NCI-H510A treated with DMSO at 0.1 percent for 48 hours (cell line): ENCODE data around the gene DPH5.
"Not testable (repeated sequence)": the region's sequence is repeated elsewhere in the genome, so short reads cannot be mapped to it uniquely, and the experiment has no call there.

Experiments
- DNase-seq: peaks from one replicate; lab custom pipeline; 2025; lab: John Stamatoyannopoulos, UW

DPH5 gene

GRCh38 chr1:100982793-100983192, 42.8 kb downstream of the DPH5 start:
- no peak for DNase-seq

- no peak for DNase-seq
Observed at GRCh38 chr1:100979631-100980030, 46.0 kb downstream of the DPH5 start.

GRCh38 chr1:100976936-100977335, 48.6 kb downstream of the DPH5 start:
- DNase-seq: no peak

GRCh38 chr1:100972185-100972584, 53.4 kb downstream of the DPH5 start:
- no peak for DNase-seq

- DNase-seq: no peak
Observed at GRCh38 chr1:100971021-100971420, 54.6 kb downstream of the DPH5 start.

- no peak for DNase-seq
Observed at GRCh38 chr1:100969327-100969726, 56.3 kb downstream of the DPH5 start.

- no peak for DNase-seq
Observed at GRCh38 chr1:100968621-100969020, 57.0 kb downstream of the DPH5 start.

GRCh38 chr1:100960098-100960497, 65.5 kb downstream of the DPH5 start:
- no peak for DNase-seq

- no peak for DNase-seq
Observed at GRCh38 chr1:100959502-100960060, 66.0 kb downstream of the DPH5 start.

- DNase-seq: no peak
Observed at GRCh38 chr1:100955322-100955721, 70.3 kb downstream of the DPH5 start.

GRCh38 chr1:100953960-100954730, 71.4 kb downstream of the DPH5 start:
- no peak for DNase-seq

- DNase-seq: not testable (repeated sequence)
Observed at GRCh38 chr1:100952970-100953369, 72.6 kb downstream of the DPH5 start.

GRCh38 chr1:100952104-100952745, 73.4 kb downstream of the DPH5 start:
- no peak for DNase-seq

GRCh38 chr1:100950781-100951180, 74.8 kb downstream of the DPH5 start:
- no peak for DNase-seq

- no peak for DNase-seq
Observed at GRCh38 chr1:100950337-100950736, 75.2 kb downstream of the DPH5 start.

GRCh38 chr1:100949515-100950158, 75.9 kb downstream of the DPH5 start:
- DNase-seq: peak; percentile 89

GRCh38 chr1:100948721-100949405, 76.7 kb downstream of the DPH5 start:
- not testable (repeated sequence) for DNase-seq

- not testable (repeated sequence) for DNase-seq
Observed at GRCh38 chr1:100947816-100948215, 77.8 kb downstream of the DPH5 start.

- DNase-seq: not testable (repeated sequence)
Observed at GRCh38 chr1:100946064-100946463, 79.5 kb downstream of the DPH5 start.

- no peak for DNase-seq
Observed at GRCh38 chr1:100943533-100943932, 82.1 kb downstream of the DPH5 start.

GRCh38 chr1:100942304-100943046, 83.1 kb downstream of the DPH5 start:
- no peak for DNase-seq
